Measurements from ENCODE around the gene MAB21L3. TPM values are rescaled to one million over a fixed set of nuclear protein-coding genes. Genes with fewer than 3 reads are reported as not detected.
A peak's percentile ranks its signal among the peaks of the same experiment; 100 is the strongest.

The MAB21L3 gene
- total and polyA plus RNA-seq, 2 of the 13 experiments (the other 11 are each of a cell fraction or from before 2014, with no cell fraction given): 0.55 to 4.1 TPM

- no peak for TF ChIP-seq ZNF292 (CRISPR knock-in tag; IDR thresholded peaks at IDR 0.05; ENCODE audit: borderline replicate concordance, low read depth)
- 0 out of 2 replicates have a peak, but pooled peaks have one; percentile 13 for TF ChIP-seq BRD4 (CRISPR knock-in tag; IDR thresholded peaks at IDR 0.05)
- no peak for TF ChIP-seq LBX2 (CRISPR knock-in tag; IDR thresholded peaks at IDR 0.05; ENCODE audit: borderline replicate concordance)
- no peak for TF ChIP-seq ZFY (CRISPR knock-in tag; IDR thresholded peaks at IDR 0.05)
- TF ChIP-seq, protein P1, sequence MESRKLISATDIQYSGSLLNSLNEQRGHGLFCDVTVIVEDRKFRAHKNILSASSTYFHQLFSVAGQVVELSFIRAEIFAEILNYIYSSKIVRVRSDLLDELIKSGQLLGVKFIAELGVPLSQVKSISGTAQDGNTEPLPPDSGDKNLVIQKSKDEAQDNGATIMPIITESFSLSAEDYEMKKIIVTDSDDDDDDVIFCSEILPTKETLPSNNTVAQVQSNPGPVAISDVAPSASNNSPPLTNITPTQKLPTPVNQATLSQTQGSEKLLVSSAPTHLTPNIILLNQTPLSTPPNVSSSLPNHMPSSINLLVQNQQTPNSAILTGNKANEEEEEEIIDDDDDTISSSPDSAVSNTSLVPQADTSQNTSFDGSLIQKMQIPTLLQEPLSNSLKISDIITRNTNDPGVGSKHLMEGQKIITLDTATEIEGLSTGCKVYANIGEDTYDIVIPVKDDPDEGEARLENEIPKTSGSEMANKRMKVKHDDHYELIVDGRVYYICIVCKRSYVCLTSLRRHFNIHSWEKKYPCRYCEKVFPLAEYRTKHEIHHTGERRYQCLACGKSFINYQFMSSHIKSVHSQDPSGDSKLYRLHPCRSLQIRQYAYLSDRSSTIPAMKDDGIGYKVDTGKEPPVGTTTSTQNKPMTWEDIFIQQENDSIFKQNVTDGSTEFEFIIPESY (CRISPR knock-in tag; IDR thresholded peaks at IDR 0.05): 0 out of 2 replicates have a peak, but pooled peaks have one; percentile 9
- TF ChIP-seq TRIM24 (CRISPR knock-in tag; IDR thresholded peaks at IDR 0.05): no peak
- no peak for TF ChIP-seq ZNF564 (CRISPR knock-in tag; IDR thresholded peaks at IDR 0.05)
- peak; percentile 31; the same call in 1 of the 2 replicates for TF ChIP-seq ZNF777 (CRISPR knock-in tag; IDR thresholded peaks at IDR 0.05)
- TF ChIP-seq TAF1 (CRISPR knock-in tag; IDR thresholded peaks at IDR 0.05): no peak
- no peak for TF ChIP-seq MLXIP (CRISPR knock-in tag; IDR thresholded peaks at IDR 0.05; ENCODE audit: borderline replicate concordance)
- TF ChIP-seq XRCC5 (optimal IDR thresholded peaks at IDR 0.05; ENCODE audit: low read length): peak; percentile 37
- peak; percentile 58; the same call in 1 of the 2 replicates for TF ChIP-seq KDM2A (CRISPR knock-in tag; IDR thresholded peaks at IDR 0.05; ENCODE audit: borderline replicate concordance, low read depth)
- no peak for TF ChIP-seq ZFP36L1 (CRISPR knock-in tag; IDR thresholded peaks at IDR 0.05)
- TF ChIP-seq NBN (conservative IDR thresholded peaks at IDR 0.05): no peak
- TF ChIP-seq, protein P2, sequence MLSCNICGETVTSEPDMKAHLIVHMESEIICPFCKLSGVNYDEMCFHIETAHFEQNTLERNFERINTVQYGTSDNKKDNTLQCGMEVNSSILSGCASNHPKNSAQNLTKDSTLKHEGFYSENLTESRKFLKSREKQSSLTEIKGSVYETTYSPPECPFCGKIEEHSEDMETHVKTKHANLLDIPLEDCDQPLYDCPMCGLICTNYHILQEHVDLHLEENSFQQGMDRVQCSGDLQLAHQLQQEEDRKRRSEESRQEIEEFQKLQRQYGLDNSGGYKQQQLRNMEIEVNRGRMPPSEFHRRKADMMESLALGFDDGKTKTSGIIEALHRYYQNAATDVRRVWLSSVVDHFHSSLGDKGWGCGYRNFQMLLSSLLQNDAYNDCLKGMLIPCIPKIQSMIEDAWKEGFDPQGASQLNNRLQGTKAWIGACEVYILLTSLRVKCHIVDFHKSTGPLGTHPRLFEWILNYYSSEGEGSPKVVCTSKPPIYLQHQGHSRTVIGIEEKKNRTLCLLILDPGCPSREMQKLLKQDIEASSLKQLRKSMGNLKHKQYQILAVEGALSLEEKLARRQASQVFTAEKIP (CRISPR knock-in tag; IDR thresholded peaks at IDR 0.05; ENCODE audit: borderline replicate concordance): no peak
- TF ChIP-seq SMARCC2 (IDR thresholded peaks at IDR 0.05): no peak
- peak; percentile 58; the same call in 1 of the 2 replicates for TF ChIP-seq MTA1 (CRISPR knock-in tag; IDR thresholded peaks at IDR 0.05; ENCODE audit: borderline replicate concordance)
- TF ChIP-seq RARA (CRISPR knock-in tag; IDR thresholded peaks at IDR 0.05): 0 out of 2 replicates have a peak, but pooled peaks have one; percentile 27
- no peak for TF ChIP-seq NCOA5 (CRISPR knock-in tag; IDR thresholded peaks at IDR 0.05)
- peak; percentile 52 for TF ChIP-seq TBX2 (CRISPR knock-in tag; IDR thresholded peaks at IDR 0.05; ENCODE audit: borderline replicate concordance)
- TF ChIP-seq TSC22D2 (CRISPR knock-in tag; IDR thresholded peaks at IDR 0.05; ENCODE audit: borderline replicate concordance): no peak
- TF ChIP-seq MATR3 (CRISPR knock-in tag; IDR thresholded peaks at IDR 0.05): no peak
- no peak for TF ChIP-seq SKI (IDR thresholded peaks at IDR 0.05; ENCODE audit: partially characterized antibody)
- no peak for TF ChIP-seq ZNF546 (CRISPR knock-in tag; conservative IDR thresholded peaks at IDR 0.05)
These were observed 40.8 kb downstream of the MAB21L3 start (continued) for GRCh38 chr1:116151739-116152576.
